Left lung (tissue), 10 donors: ENCODE measurements around the gene MGRN1. TPM values are rescaled to one million over a fixed set of nuclear protein-coding genes. Genes with fewer than 3 reads are reported as not detected.

Experiments used
- ATAC-seq: fragments of 200-7000 bp; cut with Tn5 transposase; one replicate; pipeline ENCODE4 v1.9.1; 2020; ENCODE audit warnings: moderate library complexity
- DNase-seq, 4 donors: peaks; one replicate each; pipeline ENCODE4 v3.0.0-alpha.2; 2013 to 2020
- H3K27ac ChIP-seq, 2 donors: fragments of 200-600 bp; sonication (generic) in 1 of 2; one replicate each; pipeline versions ENCODE4 v1.5.0 to v1.8.0; 2020 to 2021
- H3K27me3 ChIP-seq, 2 donors: fragments of 200-600 bp; sonication (generic) in 1 of 2; one replicate each; pipeline versions ENCODE4 v1.5.0 to v1.8.0; 2020 to 2021
- H3K36me3 ChIP-seq, 2 donors: fragments of 200-600 bp; sonication (generic) in 1 of 2; one replicate each; pipeline versions ENCODE4 v1.5.0 to v1.8.0; 2020 to 2021
- H3K4me1 ChIP-seq, 2 donors: fragments of 200-600 bp; one replicate each; pipeline ENCODE4 v1.8.0; 2021
- H3K4me3 ChIP-seq, 2 donors: fragments of 200-600 bp; sonication (generic) in 1 of 2; one replicate each; pipeline versions ENCODE4 v1.5.0 to v1.8.0; 2020 to 2021; ENCODE audit warnings: mild to moderate bottlenecking in 1 of 2
- H3K9me3 ChIP-seq, 2 donors: fragments of 200-600 bp; sonication (generic) in 1 of 2; one replicate each; pipeline versions ENCODE4 v1.5.0 to v1.8.0; 2020 to 2021
- CTCF ChIP-seq, 2 donors: fragments of 200-600 bp; sonication (generic) in 1 of 2; IDR thresholded peaks; one replicate each; pipeline versions ENCODE4 v1.5.0 to v1.8.0; 2021; ENCODE audit warnings: antibody characterized with exemption in 2 of 2
- intact Hi-C, 2 donors: fragments of 100-400 bp; cut with DNase I; formaldehyde crosslinking; loops; one replicate each; pipeline versions ENCODE4 v1.11.2 to v1.14.2; 2022
- polyA plus RNA-seq, 6 donors: library from polyadenylated mRNA; unstranded; fragments of 120-200 nt; gene quantifications; one replicate each; pipeline ENCODE4 v1.2.1, GENCODE V29; 2013; ENCODE audit not compliant: insufficient read length in 6 of 6
- total RNA-seq, 2 donors: library from RNA; stranded (reverse); fragmentation: NEBNext Ultra II Directional; extraction: Animal tissue kit (Norgen Biotek cat#: 25700); gene quantifications; one replicate each; pipeline ENCODE4 v1.2.1, GENCODE V29; 2021
- donor health status: DM: no; HTN: yes; CAD: no.
- donor health status: DM: no; HTN: no; CAD: no.

Gene MGRN1
- total and polyA plus RNA-seq, 8 donors, result 56.9 to 98.1 (median 69.4) TPM

GRCh38 chr16:4704491-4704890, 79.9 kb downstream of the MGRN1 start:
- Histone ChIP-seq H3K4me3 (no peak overlapping the region), H3K27ac (no peak overlapping the region), H3K27me3 (no peaks in the 10 kb centered on the region), H3K36me3 (peaks cover 0 to 73% of the 10 kb centered on the region in 2 donors), H3K9me3 (no peaks in the 10 kb centered on the region), H3K4me1 (no peaks in the 10 kb centered on the region)
- ATAC-seq, result no peak
- intact Hi-C loops, result no loop called here
- TF ChIP-seq CTCF (IDR thresholded peaks at IDR 0.05), result no peak
- DNase-seq, result peak in 1 of 4 donors; percentile 3

- no peak for ATAC-seq
Observed at GRCh38 chr16:4704913-4705312, 80.3 kb downstream of the MGRN1 start.

GRCh38 chr16:4706871-4707270, 82.2 kb downstream of the MGRN1 start:
- intact Hi-C loops, result no loop called here
- H3K4me1 ChIP-seq, result no peaks in the 10 kb centered on the region
- DNase-seq, result peak in 1 of 4 donors; percentile 6
- no peak overlapping the region for H3K4me3 ChIP-seq
- peaks cover 0 to 73% of the 10 kb centered on the region in 2 donors for H3K36me3 ChIP-seq
- ATAC-seq, result no peak
- no peak overlapping the region for H3K27ac ChIP-seq
- TF ChIP-seq CTCF (IDR thresholded peaks at IDR 0.05), result no peak
- no peaks in the 10 kb centered on the region for H3K9me3 ChIP-seq
- no peaks in the 10 kb centered on the region for H3K27me3 ChIP-seq

More at GRCh38 chr16:4704913-4705312, 80.3 kb downstream of the MGRN1 start:
- no peaks in the 10 kb centered on the region for H3K27me3 ChIP-seq
- intact Hi-C loops, result no loop called here
- peak in 1 of 4 donors; percentile 54 for DNase-seq
- no peak for TF ChIP-seq CTCF (IDR thresholded peaks at IDR 0.05)
- H3K9me3 ChIP-seq, result no peaks in the 10 kb centered on the region
- H3K27ac ChIP-seq, result no peak overlapping the region
- peaks cover 0 to 73% of the 10 kb centered on the region in 2 donors for H3K36me3 ChIP-seq
- no peak overlapping the region for H3K4me3 ChIP-seq
- no peaks in the 10 kb centered on the region for H3K4me1 ChIP-seq

- intact Hi-C loops, result no loop called here
- H3K4me1 ChIP-seq, result no peaks in the 10 kb centered on the region
- peaks cover 0 to 66% of the 10 kb centered on the region in 2 donors for H3K36me3 ChIP-seq
- no peak for DNase-seq
- H3K9me3 ChIP-seq, result no peaks in the 10 kb centered on the region
- H3K4me3 ChIP-seq, result no peak overlapping the region
- no peaks in the 10 kb centered on the region for H3K27me3 ChIP-seq
- no peak overlapping the region for H3K27ac ChIP-seq
- no peak for ATAC-seq
- no peak for TF ChIP-seq CTCF (IDR thresholded peaks at IDR 0.05)
Observed at GRCh38 chr16:4709481-4709880, 84.9 kb downstream of the MGRN1 start.

GRCh38 chr16:4713663-4714501, 89.3 kb downstream of the MGRN1 start:
- Histone ChIP-seq H3K27me3 (no peaks in the 10 kb centered on the region), H3K4me3 (no peak overlapping the region), H3K4me1 (no peaks in the 10 kb centered on the region), H3K27ac (no peak overlapping the region), H3K9me3 (no peaks in the 10 kb centered on the region), H3K36me3 (peaks cover 0 to 77% of the 10 kb centered on the region in 2 donors)
- no peak for TF ChIP-seq CTCF (IDR thresholded peaks at IDR 0.05)
- DNase-seq (peak in 1 of 4 donors; percentile 51), ATAC-seq (no peak)
- intact Hi-C loops, result no loop called here
